ENCODE data around the gene APMAP. TPM values are rescaled to one million over a fixed set of nuclear protein-coding genes. Genes with fewer than 3 reads are reported as not detected.
A peak's percentile ranks its signal among the peaks of the same experiment; 100 is the strongest.

APMAP gene
- total and polyA plus RNA-seq, 7 donors: 9.6 to 55.8 (median 25.7) TPM

GRCh38 chr20:24958506-24959385 is 33.8 kb downstream of the APMAP start:
- Histone ChIP-seq H3K4me1 (no peaks in the 10 kb centered on the region), H3K9me3 (no peaks in the 10 kb centered on the region), H3K27me3 (no peaks in the 10 kb centered on the region), H3K36me3 (peaks cover 10 to 70% (median 40%) of the 10 kb centered on the region in 4 donors), H3K27ac (no peak overlapping the region), H3K4me3 (no peak overlapping the region)
- TF ChIP-seq CTCF (IDR thresholded peaks at IDR 0.05) (no peak), POLR2A (IDR thresholded peaks at IDR 0.05) (no peak), POLR2AphosphoS5 (IDR thresholded peaks at IDR 0.05) (no peak), EP300 (IDR thresholded peaks at IDR 0.05) (no peak)
- intact Hi-C loops (cut with DNase I): no loop called here
- peak; percentile 52 for DNase-seq
- 87 to 88% methylated on average over 20 of the region's 20 CpGs for WGBS, 2 donors

- H3K9me3 ChIP-seq: no peaks in the 10 kb centered on the region
- H3K4me1 ChIP-seq: no peaks in the 10 kb centered on the region
- no peaks in the 10 kb centered on the region for H3K27me3 ChIP-seq
- DNase-seq: peak; percentile 59
- H3K4me3 ChIP-seq: no peak overlapping the region
- intact Hi-C loops (cut with DNase I): no loop called here
- no peak for TF ChIP-seq POLR2AphosphoS5 (IDR thresholded peaks at IDR 0.05)
- no peak for TF ChIP-seq CTCF (IDR thresholded peaks at IDR 0.05)
- TF ChIP-seq POLR2A (IDR thresholded peaks at IDR 0.05): no peak
- WGBS, 2 donors: 95% methylated on average over 18 of the region's 18 CpGs
- H3K27ac ChIP-seq: no peak overlapping the region
- H3K36me3 ChIP-seq: peaks cover 0 to 57% (median 28%) of the 10 kb centered on the region in 4 donors
Observed at GRCh38 chr20:24957326-24958016, 35.1 kb downstream of the APMAP start.

- H3K27ac ChIP-seq: no peak overlapping the region
- TF ChIP-seq POLR2A (IDR thresholded peaks at IDR 0.05) (no peak), CTCF (IDR thresholded peaks at IDR 0.05) (no peak), EP300 (IDR thresholded peaks at IDR 0.05) (no peak), POLR2AphosphoS5 (IDR thresholded peaks at IDR 0.05) (no peak)
- H3K4me3 ChIP-seq: no peak overlapping the region
- WGBS, 2 donors: 94% methylated on average over 22 of the region's 22 CpGs
- peaks cover 0 to 8% (median 0%) of the 10 kb centered on the region in 3 donors for H3K27me3 ChIP-seq
- no peaks in the 10 kb centered on the region for H3K9me3 ChIP-seq
- intact Hi-C loops (cut with DNase I): no loop called here
- peaks cover 0 to 46% (median 17%) of the 10 kb centered on the region in 4 donors for H3K36me3 ChIP-seq
- no peaks in the 10 kb centered on the region for H3K4me1 ChIP-seq
- DNase-seq: peak; percentile 51
Observed at GRCh38 chr20:24956001-24956841, 36.3 kb downstream of the APMAP start.

GRCh38 chr20:24955045-24955444 is 37.5 kb downstream of the APMAP start:
- no peaks in the 10 kb centered on the region for H3K9me3 ChIP-seq
- H3K27ac ChIP-seq: no peak overlapping the region
- H3K36me3 ChIP-seq: peaks cover 0 to 36% (median 10%) of the 10 kb centered on the region in 4 donors
- TF ChIP-seq POLR2A (IDR thresholded peaks at IDR 0.05): no peak
- no peak overlapping the region for H3K4me3 ChIP-seq
- H3K4me1 ChIP-seq: no peaks in the 10 kb centered on the region
- H3K27me3 ChIP-seq: peaks cover 0 to 10% (median 0%) of the 10 kb centered on the region in 3 donors
- intact Hi-C loops (cut with DNase I): no loop called here
- 42 to 76% methylated on average over 3 of the region's 3 CpGs for WGBS, 2 donors
- peak; percentile 48 for DNase-seq
